Measurements from ENCODE around the gene LAMB3.

- no peak for TF ChIP-seq POLR2A (IDR thresholded peaks at IDR 0.05)
- TF ChIP-seq, protein P1, sequence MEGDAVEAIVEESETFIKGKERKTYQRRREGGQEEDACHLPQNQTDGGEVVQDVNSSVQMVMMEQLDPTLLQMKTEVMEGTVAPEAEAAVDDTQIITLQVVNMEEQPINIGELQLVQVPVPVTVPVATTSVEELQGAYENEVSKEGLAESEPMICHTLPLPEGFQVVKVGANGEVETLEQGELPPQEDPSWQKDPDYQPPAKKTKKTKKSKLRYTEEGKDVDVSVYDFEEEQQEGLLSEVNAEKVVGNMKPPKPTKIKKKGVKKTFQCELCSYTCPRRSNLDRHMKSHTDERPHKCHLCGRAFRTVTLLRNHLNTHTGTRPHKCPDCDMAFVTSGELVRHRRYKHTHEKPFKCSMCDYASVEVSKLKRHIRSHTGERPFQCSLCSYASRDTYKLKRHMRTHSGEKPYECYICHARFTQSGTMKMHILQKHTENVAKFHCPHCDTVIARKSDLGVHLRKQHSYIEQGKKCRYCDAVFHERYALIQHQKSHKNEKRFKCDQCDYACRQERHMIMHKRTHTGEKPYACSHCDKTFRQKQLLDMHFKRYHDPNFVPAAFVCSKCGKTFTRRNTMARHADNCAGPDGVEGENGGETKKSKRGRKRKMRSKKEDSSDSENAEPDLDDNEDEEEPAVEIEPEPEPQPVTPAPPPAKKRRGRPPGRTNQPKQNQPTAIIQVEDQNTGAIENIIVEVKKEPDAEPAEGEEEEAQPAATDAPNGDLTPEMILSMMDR (IDR thresholded peaks at IDR 0.05) = no peak
Observed at GRCh38 chr1:209570743-209571142, 81.5 kb downstream of the LAMB3 start.

All from lower leg skin (tissue), 3 donors.